ENCODE results near the gene CADPS. TPM values are rescaled to one million over a fixed set of nuclear protein-coding genes. Genes with fewer than 3 reads are reported as not detected.

The CADPS gene
- total RNA-seq, 3 donors from 2014 or later (not counting 1 experiment from before 2014, with no cell fraction given): not detected

DNA sequence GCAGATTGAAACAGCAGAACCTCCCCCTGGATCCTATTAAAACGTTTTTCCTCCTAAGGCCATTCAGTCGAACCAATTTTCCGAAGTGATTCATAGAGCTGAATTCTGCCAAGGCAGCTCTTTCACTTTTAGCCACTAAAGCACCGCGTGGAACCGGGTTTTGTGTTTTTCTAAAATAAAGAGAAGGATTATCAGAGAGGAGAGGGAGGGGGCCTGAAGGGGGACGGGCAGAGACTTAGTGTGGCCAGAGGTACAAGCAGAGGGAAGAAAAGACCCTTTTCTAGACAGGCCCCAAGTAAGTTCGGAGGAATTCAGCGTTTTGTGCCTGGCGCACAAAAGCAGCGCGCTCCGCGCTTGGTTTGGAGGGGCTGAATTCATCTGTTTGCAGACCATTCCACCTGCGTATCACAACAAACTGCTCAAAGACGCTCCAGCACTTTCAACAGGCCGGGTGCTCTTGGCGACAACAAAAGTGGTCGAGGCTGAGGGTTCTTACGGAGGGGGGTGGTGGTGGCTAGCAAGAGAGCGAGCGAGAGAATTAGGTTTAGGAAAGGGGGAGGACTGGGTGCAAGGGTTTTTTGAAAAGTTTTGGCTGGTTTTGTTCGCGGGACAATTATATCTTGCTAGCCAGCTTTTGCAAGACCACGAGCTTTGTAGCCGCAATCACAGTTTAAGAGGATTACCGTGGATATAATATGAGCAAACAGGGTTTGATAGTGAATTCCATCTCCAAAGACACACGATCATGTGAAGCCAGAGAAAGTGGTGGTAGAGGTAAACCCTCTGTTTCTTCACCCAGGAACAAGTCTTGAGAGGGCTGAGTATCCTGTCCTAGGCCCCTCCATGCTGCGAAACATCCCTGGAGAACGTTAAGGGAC, 500.6 kb downstream of the CADPS start:
- H3K9me3 Mint-ChIP-seq: peaks cover 0 to 2% of the 10 kb centered on the region in 2 donors
- Histone ChIP-seq H3K27ac (ENCODE audit: low read length) (no peak overlapping the region), H3K27me3 (ENCODE audit: control insufficient read depth, insufficient read depth, low read length) (peaks cover 48% of the 10 kb centered on the region), H3K9me3 (ENCODE audit: control insufficient read depth, insufficient read depth, low read length) (peaks cover 6% of the 10 kb centered on the region), H3K36me3 (ENCODE audit: control insufficient read depth, insufficient read depth, low read length) (no peaks in the 10 kb centered on the region), H3K4me3 (ENCODE audit: low read length) (no peak overlapping the region), H3K4me1 (ENCODE audit: control insufficient read depth, insufficient read depth, low read length) (no peaks in the 10 kb centered on the region)
- no peaks in the 10 kb centered on the region for H3K4me1 Mint-ChIP-seq
- no peak overlapping the region for H3K27ac Mint-ChIP-seq
- H3K27me3 Mint-ChIP-seq (ENCODE audit: low read depth in 2 of 2): peaks cover 63 to 64% of the 10 kb centered on the region in 2 donors
- intact Hi-C loops (cut with micrococcal nuclease): no loop called here
- TF ChIP-seq, protein P1, sequence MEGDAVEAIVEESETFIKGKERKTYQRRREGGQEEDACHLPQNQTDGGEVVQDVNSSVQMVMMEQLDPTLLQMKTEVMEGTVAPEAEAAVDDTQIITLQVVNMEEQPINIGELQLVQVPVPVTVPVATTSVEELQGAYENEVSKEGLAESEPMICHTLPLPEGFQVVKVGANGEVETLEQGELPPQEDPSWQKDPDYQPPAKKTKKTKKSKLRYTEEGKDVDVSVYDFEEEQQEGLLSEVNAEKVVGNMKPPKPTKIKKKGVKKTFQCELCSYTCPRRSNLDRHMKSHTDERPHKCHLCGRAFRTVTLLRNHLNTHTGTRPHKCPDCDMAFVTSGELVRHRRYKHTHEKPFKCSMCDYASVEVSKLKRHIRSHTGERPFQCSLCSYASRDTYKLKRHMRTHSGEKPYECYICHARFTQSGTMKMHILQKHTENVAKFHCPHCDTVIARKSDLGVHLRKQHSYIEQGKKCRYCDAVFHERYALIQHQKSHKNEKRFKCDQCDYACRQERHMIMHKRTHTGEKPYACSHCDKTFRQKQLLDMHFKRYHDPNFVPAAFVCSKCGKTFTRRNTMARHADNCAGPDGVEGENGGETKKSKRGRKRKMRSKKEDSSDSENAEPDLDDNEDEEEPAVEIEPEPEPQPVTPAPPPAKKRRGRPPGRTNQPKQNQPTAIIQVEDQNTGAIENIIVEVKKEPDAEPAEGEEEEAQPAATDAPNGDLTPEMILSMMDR (IDR thresholded peaks at IDR 0.05): no peak
- peaks cover 16% of the 10 kb centered on the region for H3K36me3 Mint-ChIP-seq
- ATAC-seq: no peak
- H3K4me3 Mint-ChIP-seq: no peak overlapping the region
- WGBS (ENCODE audit: insufficient coverage): 6% methylated on average over 30 of the region's 30 CpGs
- no peak for DNase-seq

DNA sequence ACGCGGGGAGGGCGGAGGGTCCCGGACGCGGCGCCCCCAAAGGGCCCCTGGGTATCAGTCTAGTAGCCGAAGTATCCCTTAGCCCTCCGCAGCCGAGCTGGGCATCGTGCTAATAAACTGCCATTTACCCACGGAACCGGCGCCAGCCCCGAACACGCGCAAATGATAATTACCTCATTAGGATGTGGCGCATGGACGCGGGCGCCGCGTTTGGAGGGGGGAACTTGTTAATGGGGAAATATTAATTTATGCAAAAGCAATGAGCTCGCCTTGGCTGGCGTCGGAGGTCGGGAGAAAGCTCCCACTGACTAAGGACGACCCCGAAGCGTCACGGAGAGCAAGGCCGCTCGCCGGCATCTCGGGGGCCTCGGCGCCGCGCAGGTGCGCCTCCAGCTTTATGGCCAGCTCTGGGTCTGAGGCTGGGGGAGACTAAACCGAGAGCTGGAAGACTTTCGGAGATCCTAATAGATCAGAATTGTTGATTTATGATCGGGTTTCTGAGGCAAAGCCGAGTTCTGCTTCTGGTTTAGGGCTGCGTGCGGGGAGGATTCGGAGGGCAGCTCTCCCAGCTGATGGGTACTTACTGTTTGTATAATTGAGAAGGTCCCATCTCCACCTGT, 501.4 kb downstream of the CADPS start:
- H3K4me3 Mint-ChIP-seq: no peak overlapping the region
- intact Hi-C loops (cut with micrococcal nuclease): no loop called here

DNA sequence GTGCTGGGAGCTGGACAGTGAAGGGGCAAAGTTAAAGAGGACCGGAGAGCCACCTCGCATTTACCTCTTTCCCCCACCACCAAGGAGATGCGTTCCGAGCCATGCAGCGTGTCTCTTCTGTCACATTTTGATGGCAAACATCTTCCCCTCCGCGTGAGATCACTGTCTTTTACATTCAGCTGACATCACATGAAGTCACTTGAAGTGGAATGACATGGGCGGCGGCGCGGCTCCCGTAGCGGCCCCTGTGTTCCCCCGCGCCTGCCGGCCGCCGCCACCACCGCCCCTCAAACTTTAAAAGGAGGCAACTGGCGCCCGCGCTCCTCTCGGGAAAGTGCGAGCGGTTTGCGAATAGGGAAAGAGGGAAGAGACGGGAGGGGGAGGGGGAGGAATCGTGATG, 502.0 kb downstream of the CADPS start, which contains the start of gene FEZF2:
TSS of gene FEZF2 (minus strand) at position 336 of the 400 bp plus-strand sequence. CDS start 682 bp downstream, outside the sequence.
- no peak for DNase-seq

More for the DNA sequence above, 501.4 kb downstream of the CADPS start:
- no peaks in the 10 kb centered on the region for H3K4me1 ChIP-seq (ENCODE audit: control insufficient read depth, insufficient read depth, low read length)
- H3K4me3 ChIP-seq (ENCODE audit: low read length): no peak overlapping the region
- no peak for DNase-seq
- Mint-ChIP-seq H3K4me1 (no peaks in the 10 kb centered on the region), H3K9me3 (peaks cover 0 to 2% of the 10 kb centered on the region in 2 donors), H3K27me3 (ENCODE audit: low read depth in 2 of 2) (peaks cover 61 to 65% of the 10 kb centered on the region in 2 donors), H3K27ac (no peak overlapping the region), H3K36me3 (peaks cover 8% of the 10 kb centered on the region)
- H3K27ac ChIP-seq (ENCODE audit: low read length): no peak overlapping the region
- peaks cover 48% of the 10 kb centered on the region for H3K27me3 ChIP-seq (ENCODE audit: control insufficient read depth, insufficient read depth, low read length)
- WGBS (ENCODE audit: insufficient coverage): 5% methylated on average over 47 of the region's 47 CpGs
- H3K36me3 ChIP-seq (ENCODE audit: control insufficient read depth, insufficient read depth, low read length): no peaks in the 10 kb centered on the region
- ATAC-seq: no peak
- H3K9me3 ChIP-seq (ENCODE audit: control insufficient read depth, insufficient read depth, low read length): peaks cover 6% of the 10 kb centered on the region
- TF ChIP-seq, protein P1 (IDR thresholded peaks at IDR 0.05): no peak

More for the DNA sequence above, 502.0 kb downstream of the CADPS start, which contains the start of gene FEZF2:
- WGBS (ENCODE audit: insufficient coverage): 6% methylated on average over 28 of the region's 28 CpGs
- no peak within 1 kb of the TSS for H3K27ac Mint-ChIP-seq
- peaks cover 65 to 68% of the 10 kb centered on the region in 2 donors for H3K27me3 Mint-ChIP-seq (ENCODE audit: low read depth in 2 of 2)
- intact Hi-C loops (cut with micrococcal nuclease): no loop called here
- no peaks in the 10 kb centered on the region for H3K4me1 ChIP-seq (ENCODE audit: control insufficient read depth, insufficient read depth, low read length)
- no peaks in the 10 kb centered on the region for H3K36me3 ChIP-seq (ENCODE audit: control insufficient read depth, insufficient read depth, low read length)
- no peak within 1 kb of the TSS for H3K4me3 ChIP-seq (ENCODE audit: low read length)
- H3K36me3 Mint-ChIP-seq: peaks cover 7% of the 10 kb centered on the region
- no peaks in the 10 kb centered on the region for H3K4me1 Mint-ChIP-seq
- H3K9me3 Mint-ChIP-seq: peaks cover 0 to 2% of the 10 kb centered on the region in 2 donors
- H3K4me3 Mint-ChIP-seq: no peak within 1 kb of the TSS
- peaks cover 6% of the 10 kb centered on the region for H3K9me3 ChIP-seq (ENCODE audit: control insufficient read depth, insufficient read depth, low read length)
- H3K27me3 ChIP-seq (ENCODE audit: control insufficient read depth, insufficient read depth, low read length): peaks cover 49% of the 10 kb centered on the region
- ATAC-seq: no peak
- H3K27ac ChIP-seq (ENCODE audit: low read length): no peak within 1 kb of the TSS
- TF ChIP-seq, protein P1 (IDR thresholded peaks at IDR 0.05): no peak

All from natural killer cell (primary cell).